ENCODE data around the gene KCNK4. TPM values are rescaled to one million over a fixed set of nuclear protein-coding genes. Genes with fewer than 3 reads are reported as not detected.
"Not testable (repeated sequence)": the region's sequence is repeated elsewhere in the genome, so short reads cannot be mapped to it uniquely, and the experiment has no call there.

KCNK4 gene
- total RNA-seq, 1 donor from 2014 or later = 0.36 TPM

- no peak for TF ChIP-seq CTCF (IDR thresholded peaks at IDR 0.05; ENCODE audit: unreplicated experiment)
- H3K27ac Mint-ChIP-seq (ENCODE audit: unreplicated experiment) = peak overlapping the region; percentile 6
- H3K4me1 Mint-ChIP-seq (ENCODE audit: unreplicated experiment) = peaks cover 16% of the 10 kb centered on the region
- no peak for DNase-seq (ENCODE audit: low spot score)
- peaks cover 11% of the 10 kb centered on the region for H3K27me3 Mint-ChIP-seq (ENCODE audit: unreplicated experiment)
- no peak overlapping the region for H3K4me3 Mint-ChIP-seq (ENCODE audit: unreplicated experiment)
- no peaks in the 10 kb centered on the region for H3K9me3 Mint-ChIP-seq (ENCODE audit: unreplicated experiment)
- peaks cover 17% of the 10 kb centered on the region for H3K36me3 Mint-ChIP-seq (ENCODE audit: low read depth, unreplicated experiment)
These were observed 22.5 kb downstream of the KCNK4 start for GRCh38 chr11:64313491-64314145.

GRCh38 chr11:64314146-64314804 is 23.2 kb downstream of the KCNK4 start:
- no peak overlapping the region for H3K4me3 Mint-ChIP-seq (ENCODE audit: unreplicated experiment)

GRCh38 chr11:64314805-64315561 is 23.9 kb downstream of the KCNK4 start:
- Mint-ChIP-seq H3K27ac (ENCODE audit: unreplicated experiment) (no peak overlapping the region), H3K36me3 (ENCODE audit: low read depth, unreplicated experiment) (peaks cover 18% of the 10 kb centered on the region), H3K27me3 (ENCODE audit: unreplicated experiment) (peaks cover 19% of the 10 kb centered on the region), H3K4me3 (ENCODE audit: unreplicated experiment) (peak overlapping the region; percentile 47), H3K4me1 (ENCODE audit: unreplicated experiment) (peaks cover 21% of the 10 kb centered on the region), H3K9me3 (ENCODE audit: unreplicated experiment) (no peaks in the 10 kb centered on the region)
- DNase-seq (ENCODE audit: low spot score) = no peak
- no peak for TF ChIP-seq CTCF (IDR thresholded peaks at IDR 0.05; ENCODE audit: unreplicated experiment)

More at GRCh38 chr11:64314146-64314804, 23.2 kb downstream of the KCNK4 start:
- Mint-ChIP-seq H3K36me3 (ENCODE audit: low read depth, unreplicated experiment) (peaks cover 17% of the 10 kb centered on the region), H3K27me3 (ENCODE audit: unreplicated experiment) (peaks cover 14% of the 10 kb centered on the region), H3K4me1 (ENCODE audit: unreplicated experiment) (peaks cover 20% of the 10 kb centered on the region), H3K9me3 (ENCODE audit: unreplicated experiment) (no peaks in the 10 kb centered on the region), H3K27ac (ENCODE audit: unreplicated experiment) (no peak overlapping the region)
- DNase-seq (ENCODE audit: low spot score) = no peak
- no peak for TF ChIP-seq CTCF (IDR thresholded peaks at IDR 0.05; ENCODE audit: unreplicated experiment)

- H3K27me3 Mint-ChIP-seq (ENCODE audit: unreplicated experiment) = peaks cover 23% of the 10 kb centered on the region
- H3K27ac Mint-ChIP-seq (ENCODE audit: unreplicated experiment); DNase-seq (ENCODE audit: low spot score); H3K9me3 Mint-ChIP-seq (ENCODE audit: unreplicated experiment): not testable (repeated sequence)
- H3K36me3 Mint-ChIP-seq (ENCODE audit: low read depth, unreplicated experiment) = peaks cover 26% of the 10 kb centered on the region
- peak overlapping the region; percentile 94 for H3K4me3 Mint-ChIP-seq (ENCODE audit: unreplicated experiment)
- H3K4me1 Mint-ChIP-seq (ENCODE audit: unreplicated experiment) = peaks cover 21% of the 10 kb centered on the region
These were observed 24.8 kb downstream of the KCNK4 start for GRCh38 chr11:64315667-64316526.
